ENCODE results near the gene ACSBG1. TPM values are rescaled to one million over a fixed set of nuclear protein-coding genes. Genes with fewer than 3 reads are reported as not detected.

The ACSBG1 gene
- not detected in 2 replicates for total RNA-seq

GRCh38 chr15:78234515-78235040, at the start of gene ACSBG1:
Gene ACSBG1 (minus strand): TSS chr15:78234565. CDS start chr15:78234501, 64 bp downstream.

GRCh38 chr15:78264304-78265136, 30.2 kb upstream of the ACSBG1 start, which contains the start of gene DNAJA4:
Gene DNAJA4 (plus strand): TSS chr15:78264562. CDS start chr15:78264764, 202 bp downstream.

GRCh38 chr15:78149068-78149804, 85.1 kb downstream of the ACSBG1 start, which contains the start of gene IDH3A:
Gene IDH3A (plus strand): TSS chr15:78149362. CDS start chr15:78149404, 42 bp downstream.

GRCh38 chr15:78131295-78132061, 102.9 kb downstream of the ACSBG1 start, which contains the start of gene CIB2:
Gene CIB2 (minus strand): TSS chr15:78131445. CDS start chr15:78131215, 230 bp downstream.

Other genes starting within 250 kb of the ACSBG1 start
- gene TBC1D2B, start 156.9 kb downstream of the ACSBG1 start, total RNA-seq, result 44.6 and 47.5 TPM in 2 replicates
- not detected in 2 replicates for gene SH2D7, start 142.0 kb downstream of the ACSBG1 start, total RNA-seq
- 1.1 and 1.8 TPM in 2 replicates for gene CIB2, start 103.1 kb downstream of the ACSBG1 start, total RNA-seq
- 15.8 and 18.5 TPM in 2 replicates for gene IDH3A, start 85.2 kb downstream of the ACSBG1 start, total RNA-seq
- 1.2 and 1.4 TPM in 2 replicates for gene DNAJA4, start 30.0 kb upstream of the ACSBG1 start, total RNA-seq
- gene SKIC8, start 65.0 kb upstream of the ACSBG1 start, total RNA-seq, result 68.8 and 77.1 TPM in 2 replicates
- not detected in 2 replicates for gene CRABP1, start 105.8 kb upstream of the ACSBG1 start, total RNA-seq
- gene IREB2, start 203.7 kb upstream of the ACSBG1 start, total RNA-seq, result 17.9 and 23.8 TPM in 2 replicates

Data from bronchial smooth muscle cell (primary cell).